HepG2 (cell line): ENCODE data around the gene PCLO. TPM values are rescaled to one million over a fixed set of nuclear protein-coding genes. Genes with fewer than 3 reads are reported as not detected.

Experiments
- ATAC-seq: fragments of 200-7000 bp; cut with Tn5 transposase; 3 replicates; pipeline ENCODE4 v1.9.1; 2020; ENCODE audit warnings: mild to moderate bottlenecking, moderate library complexity
- BruUV-seq: library from RNA; stranded (reverse); fragments of 400-500 nt; replicated peaks from 2 replicates; lab custom pipeline; 2021; lab: Mats Ljungman, UMichigan
- CTCF ChIA-PET: fragments of 300-600 bp; formaldehyde crosslinking; extraction: SDS; loops from one replicate; lab custom pipeline; 2021; ENCODE audit warnings: low total read pairs, inconsistent platforms, low intra/inter-chr PET ratio; lab: Yijun Ruan, JAX
- POLR2A ChIA-PET: fragments of 350-600 bp; sonication (Branson Sonifier 250); formaldehyde crosslinking; loops from one replicate; lab custom pipeline; 2020; ENCODE audit warnings: antibody characterized with exemption, inconsistent platforms; lab: Yijun Ruan, JAX
- DNase-seq: peaks from one replicate; pipeline ENCODE4 v3.0.0-alpha.2; 2015; ENCODE audit warnings: low spot score
- FAIRE-seq: peaks from 3 replicates; lab custom pipeline; 2011; peaks lifted over from hg19 to GRCh38; lab: Jason Lieb, UNC
- H2AFZ ChIP-seq: one replicate; pipeline ENCODE4 v1.6.1; 2011; ENCODE audit warnings: low read length, inconsistent platforms
- H3K27ac ChIP-seq: fragments of 300-600 bp; 3 replicates; pipeline ENCODE4 v1.8.0; 2011; ENCODE audit warnings: mixed run types, mild to moderate bottlenecking, mixed read lengths, low read length, inconsistent platforms; ENCODE audit not compliant: insufficient read depth; ENCODE audit errors: extremely low read length
- H3K27me3 ChIP-seq, 2 experiments: fragments of 200-600 bp in 1 of 2; 2 replicates in 1 of 2; 3 replicates in 1 of 2; pipeline versions ENCODE4 v1.6.0 to v1.8.0; 2011; ENCODE audit warnings: low read length in 2 of 2, mild to moderate bottlenecking in 2 of 2, moderate library complexity in 2 of 2, inconsistent platforms in 1 of 2; ENCODE audit not compliant: insufficient read depth in 2 of 2, control insufficient read depth in 1 of 2
- H3K36me3 ChIP-seq, 2 experiments: fragments of 200-600 bp in 1 of 2; replicated peaks in 1 of 2; 2 replicates in 1 of 2; 3 replicates in 1 of 2; pipeline versions ENCODE4 v1.5.1 to v1.8.0; 2011; ENCODE audit warnings: low read length in 2 of 2, inconsistent platforms in 1 of 2; ENCODE audit not compliant: insufficient read depth in 2 of 2, control insufficient read depth in 1 of 2
- H3K4me1 ChIP-seq: 2 replicates; pipeline ENCODE4 v1.5.1; 2012; ENCODE audit warnings: low read length, inconsistent platforms; ENCODE audit not compliant: insufficient read depth
- H3K4me2 ChIP-seq: 2 replicates; pipeline ENCODE4 v1.6.0; 2011; ENCODE audit warnings: low read depth, low read length, inconsistent platforms
- H3K4me3 ChIP-seq, 3 experiments: fragments of 200-600 bp in 1 of 3; sonication (generic), shearing (Covaris generic) in 1 of 3; replicated peaks in 1 of 3; 2 replicates each; pipeline ENCODE4 v1.5.1; 2011 to 2016; ENCODE audit warnings: low read length in 3 of 3, inconsistent platforms in 2 of 3, low read depth in 2 of 3, mild to moderate bottlenecking in 2 of 3, control low read depth in 1 of 3, mixed read lengths in 1 of 3; ENCODE audit not compliant: insufficient read depth in 1 of 3
- H3K79me2 ChIP-seq: one replicate; pipeline ENCODE4 v1.6.1; 2011; ENCODE audit warnings: low read length, inconsistent platforms; ENCODE audit not compliant: insufficient read depth
- H3K9ac ChIP-seq: 2 replicates; pipeline ENCODE4 v1.6.0; 2011; ENCODE audit warnings: mild to moderate bottlenecking, low read depth, low read length, inconsistent platforms; ENCODE audit not compliant: insufficient read depth
- H3K9me3 ChIP-seq: 2 replicates; pipeline ENCODE4 v1.5.1; 2012; ENCODE audit warnings: mild to moderate bottlenecking, low read length
- H4K20me1 ChIP-seq: 2 replicates; pipeline ENCODE4 v1.6.0; 2011; ENCODE audit warnings: inconsistent platforms, mild to moderate bottlenecking, low read length, moderate library complexity; ENCODE audit not compliant: insufficient read depth
- ARHGAP35 ChIP-seq: sonication (generic); formaldehyde crosslinking; IDR thresholded peaks from 2 replicates; pipeline ENCODE4 v1.9.0; 2022; ENCODE audit warnings: mild to moderate bottlenecking, inconsistent platforms, moderate library complexity, missing genetic modification reagents, borderline replicate concordance
- CCDC6 ChIP-seq: sonication (generic); formaldehyde crosslinking; IDR thresholded peaks from 2 replicates; pipeline ENCODE4 v1.8.1; 2022; ENCODE audit warnings: mild to moderate bottlenecking, missing genetic modification reagents, moderate library complexity
- MTA1 ChIP-seq: sonication (generic); formaldehyde crosslinking; IDR thresholded peaks from 2 replicates; pipeline ENCODE4 v1.4.0; 2020; ENCODE audit warnings: missing genetic modification reagents, mild to moderate bottlenecking, borderline replicate concordance
- PAXIP1 ChIP-seq: sonication (generic); formaldehyde crosslinking; conservative IDR thresholded peaks from 2 replicates; pipeline ENCODE4 v1.4.0; 2020; ENCODE audit warnings: mild to moderate bottlenecking, missing genetic modification reagents, moderate library complexity
- PBX2 ChIP-seq: IDR thresholded peaks from 2 replicates; pipeline ENCODE4 v1.6.1; 2016; ENCODE audit warnings: control low read depth
- UBTF ChIP-seq: sonication (generic); formaldehyde crosslinking; IDR thresholded peaks from 2 replicates; pipeline ENCODE4 v1.4.0; 2020; ENCODE audit warnings: mild to moderate bottlenecking, missing genetic modification reagents
- YEATS2 ChIP-seq: sonication (generic); formaldehyde crosslinking; IDR thresholded peaks from 2 replicates; pipeline ENCODE4 v1.4.0; 2020; ENCODE audit warnings: missing genetic modification reagents, borderline replicate concordance
- ZNF101 ChIP-seq: sonication (generic); formaldehyde crosslinking; IDR thresholded peaks from 2 replicates; pipeline ENCODE4 v1.4.0; 2020; ENCODE audit warnings: mild to moderate bottlenecking, low read depth, missing genetic modification reagents, borderline replicate concordance
- ZNF18 ChIP-seq: sonication (generic); formaldehyde crosslinking; IDR thresholded peaks from 2 replicates; pipeline ENCODE4 v1.8.0; 2022; ENCODE audit warnings: mild to moderate bottlenecking, missing genetic modification reagents; ENCODE audit not compliant: insufficient replicate concordance
- ZNF207 ChIP-seq: fragments of 450-650 bp; IDR thresholded peaks from 2 replicates; pipeline ENCODE4 v1.6.1; 2016; ENCODE audit warnings: antibody characterized with exemption, borderline replicate concordance
- ZNF563 ChIP-seq: sonication (generic); formaldehyde crosslinking; IDR thresholded peaks from 2 replicates; pipeline ENCODE4 v1.8.0; 2022; ENCODE audit warnings: mild to moderate bottlenecking, moderate library complexity, missing genetic modification reagents
- ZNF564 ChIP-seq: sonication (generic); formaldehyde crosslinking; IDR thresholded peaks from 2 replicates; pipeline ENCODE4 v1.8.1; 2023; ENCODE audit warnings: mild to moderate bottlenecking, missing genetic modification reagents
- ZNF777 ChIP-seq: sonication (generic); formaldehyde crosslinking; IDR thresholded peaks from 2 replicates; pipeline ENCODE4 v1.4.0; 2020; ENCODE audit warnings: missing genetic modification reagents
- WGBS: methylation state at CpG from one replicate; pipeline ENCODE4 v1.1.6; 2017; ENCODE audit warnings: low lambda C conversion rate; 5-methylcytosine and 5-hydroxymethylcytosine counted together
- in situ Hi-C: cut with HindIII; loops from 2 replicates; pipeline ENCODE4 v1.10.0; 2017; ENCODE audit warnings: low pct_unique_long_range_greater_than_20kb; ENCODE audit not compliant: extremely low pct_ligation_motif_present
- intact Hi-C: fragments of 100-400 bp; cut with micrococcal nuclease; formaldehyde crosslinking; loops from one replicate; pipeline ENCODE4 v1.10.0; 2022; ENCODE audit not compliant: unreplicated experiment
- polyA plus RNA-seq, 8 experiments: library from polyadenylated mRNA; depleted of rRNA in 3 of 8; stranded (reverse) in 7 of 8; unstranded in 1 of 8; fragments of >200 nt; fragmentation: Illumina TruSeq in 4 of 8; extraction: Trizol in 4 of 8; gene quantifications; 2 replicates each; pipeline versions ENCODE4 v1.2.1 to v1.2.3, GENCODE V29; 2011 to 2016; ENCODE audit warnings: low read depth in 4 of 8, missing spikeins in 1 of 8, mixed read lengths in 1 of 8; ENCODE audit not compliant: insufficient read depth in 1 of 8
- total RNA-seq, 5 experiments: library from RNA; depleted of rRNA; stranded (reverse); fragments of >200 nt; fragmentation: Illumina TruSeq; extraction: Trizol; gene quantifications; 2 replicates each; pipeline ENCODE4 v1.2.3, GENCODE V29; 2016; ENCODE audit warnings: low read depth in 1 of 5

Gene PCLO
- total and polyA plus RNA-seq, 2 of the 13 experiments (the other 11 are each of a cell fraction or from before 2014, with no cell fraction given): 0.07 to 0.29 TPM

- TF ChIP-seq PAXIP1: no peak
- no peak for TF ChIP-seq YEATS2
These were observed 372.6 kb downstream of the PCLO start (continued) for GRCh38 chr7:82789883-82790609.

GRCh38 chr7:82778021-82778420 is 384.7 kb downstream of the PCLO start:
- Histone ChIP-seq H2AFZ (no peak overlapping the region), H3K9ac (no peak overlapping the region), H3K36me3 (no peaks in the 10 kb centered on the region), H3K4me1 (no peaks in the 10 kb centered on the region), H3K4me3 (no peak overlapping the region), H3K27ac (no peak overlapping the region), H3K27me3 (no peaks in the 10 kb centered on the region), H3K79me2 (no peaks in the 10 kb centered on the region), H4K20me1 (no peaks in the 10 kb centered on the region), H3K4me2 (no peak overlapping the region), H3K9me3 (no peaks in the 10 kb centered on the region)
- FAIRE-seq (no peak), DNase-seq (no peak), ATAC-seq (no peak)
- POLR2A ChIA-PET: no interaction called here
- in situ Hi-C loops: no loop called here
- CTCF ChIA-PET: no interaction called here
- BruUV-seq: no TSS peak
- intact Hi-C loops: no loop called here
- 0% methylated on average over 1 of the region's 1 CpG for WGBS
- TF ChIP-seq ZNF101: no peak
- no peak for TF ChIP-seq ZNF563
- no peak for TF ChIP-seq PBX2 (CRISPR knock-in tag)
- no peak for TF ChIP-seq ARHGAP35 (CRISPR knock-in tag)
- no peak for TF ChIP-seq ZNF207
- no peak for TF ChIP-seq ZNF777
- no peak for TF ChIP-seq UBTF (CRISPR knock-in tag)
- TF ChIP-seq ZNF18 (CRISPR knock-in tag): no peak
- TF ChIP-seq MTA1 (CRISPR knock-in tag): no peak
- no peak for TF ChIP-seq ZNF564 (CRISPR knock-in tag)
- TF ChIP-seq CCDC6 (CRISPR knock-in tag): no peak
